GM13976 (cell line): Measurements from ENCODE around the gene VMP1.

Experiments used
- DNase-seq: peaks from one replicate; pipeline ENCODE4 v3.0.0; 2012; ENCODE audit warnings: low spot score
- in situ Hi-C: fragments of 300-500 bp; cut with MboI; formaldehyde crosslinking; loops from one replicate; pipeline ENCODE4 v1.12.0; 2022; ENCODE audit warnings: low sequenced_read_pairs, mixed read lengths, inconsistent platforms; ENCODE audit not compliant: unreplicated experiment
- TF ChIP-seq, protein P1 (sequence below): IDR thresholded peaks from 2 replicates; pipeline ENCODE4 v1.5.1; 2012; ENCODE audit warnings: borderline replicate concordance, mild to moderate bottlenecking; ENCODE audit not compliant: insufficient read depth; ENCODE audit errors: extremely low read depth, missing control alignments, control extremely low read depth

Gene VMP1

DNA sequence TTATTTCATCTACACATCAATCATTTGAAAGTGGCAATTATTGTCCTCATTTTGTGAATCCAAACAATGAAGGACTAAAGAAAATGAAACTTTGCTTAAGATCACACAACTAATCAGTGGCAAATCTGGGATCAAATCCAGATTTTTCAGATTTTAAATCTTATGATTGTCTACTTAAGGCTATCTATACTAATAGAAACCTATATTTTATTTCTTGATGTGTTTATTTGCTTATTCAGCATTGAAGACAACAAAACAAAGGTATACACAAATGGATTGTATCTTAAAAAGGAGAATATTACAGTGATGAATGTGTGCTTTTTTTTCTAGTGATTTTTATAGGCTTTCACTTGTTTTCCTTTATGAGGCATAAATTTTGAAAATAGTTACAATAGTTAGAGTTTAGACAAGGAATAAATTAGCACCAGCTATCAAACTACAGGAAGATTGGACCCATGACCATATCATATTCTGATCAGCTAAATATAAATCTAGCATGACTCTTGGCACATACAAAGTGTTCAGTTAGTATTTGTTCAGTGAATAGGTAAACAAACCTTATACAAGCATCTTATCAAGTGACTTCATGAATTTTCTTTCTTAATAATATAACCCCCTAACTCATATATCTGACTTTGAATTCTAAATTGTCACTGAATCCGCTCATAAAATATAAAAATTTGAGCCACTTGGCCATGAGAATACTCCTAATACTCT lies 20.5 kb downstream of the VMP1 start:
- no peak for DNase-seq
- TF ChIP-seq, protein P1, sequence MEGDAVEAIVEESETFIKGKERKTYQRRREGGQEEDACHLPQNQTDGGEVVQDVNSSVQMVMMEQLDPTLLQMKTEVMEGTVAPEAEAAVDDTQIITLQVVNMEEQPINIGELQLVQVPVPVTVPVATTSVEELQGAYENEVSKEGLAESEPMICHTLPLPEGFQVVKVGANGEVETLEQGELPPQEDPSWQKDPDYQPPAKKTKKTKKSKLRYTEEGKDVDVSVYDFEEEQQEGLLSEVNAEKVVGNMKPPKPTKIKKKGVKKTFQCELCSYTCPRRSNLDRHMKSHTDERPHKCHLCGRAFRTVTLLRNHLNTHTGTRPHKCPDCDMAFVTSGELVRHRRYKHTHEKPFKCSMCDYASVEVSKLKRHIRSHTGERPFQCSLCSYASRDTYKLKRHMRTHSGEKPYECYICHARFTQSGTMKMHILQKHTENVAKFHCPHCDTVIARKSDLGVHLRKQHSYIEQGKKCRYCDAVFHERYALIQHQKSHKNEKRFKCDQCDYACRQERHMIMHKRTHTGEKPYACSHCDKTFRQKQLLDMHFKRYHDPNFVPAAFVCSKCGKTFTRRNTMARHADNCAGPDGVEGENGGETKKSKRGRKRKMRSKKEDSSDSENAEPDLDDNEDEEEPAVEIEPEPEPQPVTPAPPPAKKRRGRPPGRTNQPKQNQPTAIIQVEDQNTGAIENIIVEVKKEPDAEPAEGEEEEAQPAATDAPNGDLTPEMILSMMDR, result no peak
- in situ Hi-C loops, result no loop called here

DNA sequence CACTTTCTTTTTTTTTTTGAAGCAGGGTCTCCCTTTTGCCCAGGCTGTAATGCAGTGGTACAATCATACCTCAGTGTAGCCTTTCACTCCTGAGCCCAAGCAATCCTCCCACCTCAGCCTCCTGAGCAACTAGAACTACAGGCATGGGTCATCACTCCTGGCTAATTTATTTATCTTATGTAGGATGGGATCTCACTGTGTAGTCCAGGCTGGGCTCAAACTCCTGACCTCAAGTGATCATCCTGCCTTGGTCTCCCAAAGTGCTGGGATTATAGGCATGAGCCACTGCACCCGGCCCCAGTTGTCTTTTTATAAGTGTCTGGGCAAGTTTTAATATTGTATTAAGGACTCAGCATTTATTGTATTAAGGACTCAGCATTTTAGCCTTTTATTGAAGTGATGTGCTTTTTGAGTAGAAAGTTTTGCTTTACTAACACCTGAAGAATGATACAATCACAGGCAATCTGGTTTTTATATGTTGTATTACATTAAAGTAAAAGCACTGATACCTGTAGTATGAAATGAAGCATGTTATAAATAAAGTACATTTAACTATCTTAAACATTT lies 22.9 kb downstream of the VMP1 start:
- in situ Hi-C loops, result no loop called here
- TF ChIP-seq, protein P1, result no peak
- DNase-seq, result no peak

DNA sequence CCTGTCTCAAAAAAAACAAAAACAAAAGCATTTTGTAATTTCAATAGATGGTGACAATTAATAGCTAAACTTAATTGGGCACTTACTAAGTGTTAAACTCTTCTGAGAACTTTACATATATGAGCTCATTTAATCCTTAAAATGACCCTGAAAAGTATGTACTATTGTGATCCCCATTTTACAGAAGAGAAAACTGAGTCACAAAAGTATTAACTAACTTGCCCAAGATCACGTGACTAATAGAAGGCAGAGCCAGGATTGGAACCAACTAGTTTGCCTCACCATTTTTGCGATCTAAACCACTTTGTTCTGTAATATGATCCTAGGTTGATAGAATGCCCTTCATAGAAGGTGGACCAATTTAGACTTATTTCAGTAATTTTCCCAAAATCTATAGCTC lies 26.2 kb downstream of the VMP1 start:
- no peak for DNase-seq
- in situ Hi-C loops, result no loop called here
- TF ChIP-seq, protein P1, result no peak

DNA sequence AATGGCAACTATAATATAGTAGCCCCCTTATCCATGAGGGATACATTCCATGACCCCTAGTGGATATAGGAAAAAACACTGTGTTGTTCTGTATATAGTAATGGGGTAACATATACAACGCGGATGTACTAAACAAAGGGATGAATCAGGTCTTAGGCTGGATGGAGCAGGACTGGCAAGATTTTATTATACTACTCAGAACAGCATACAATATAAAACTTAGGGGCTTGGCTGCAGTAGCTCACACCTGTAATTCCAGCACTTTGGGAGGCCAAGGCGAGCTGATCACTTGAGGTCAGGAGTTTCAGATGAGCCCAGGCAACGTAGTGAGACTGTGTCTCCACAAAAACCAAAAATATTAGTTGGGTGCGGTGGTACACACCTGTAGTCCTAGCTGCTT lies 26.8 kb downstream of the VMP1 start:
- no peak for DNase-seq
- TF ChIP-seq, protein P1, result no peak
- in situ Hi-C loops, result no loop called here

DNA sequence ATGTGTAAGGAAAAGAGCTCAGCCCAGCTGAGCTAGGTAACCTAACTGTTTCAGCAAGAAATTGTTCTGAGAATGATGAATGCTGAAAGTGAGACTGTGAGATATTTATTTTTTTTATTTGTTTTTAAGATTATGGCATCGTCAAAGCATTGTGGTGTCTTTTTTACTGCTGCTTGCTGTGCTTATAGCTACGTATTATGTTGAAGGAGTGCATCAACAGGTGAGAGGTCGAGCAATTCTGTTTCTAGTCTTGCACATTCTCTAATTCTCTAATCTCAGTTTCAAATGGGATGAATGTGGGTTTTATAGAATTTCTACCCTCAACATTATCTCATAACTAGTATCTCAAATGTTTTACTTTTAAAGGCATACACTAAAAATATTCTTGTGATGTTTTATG lies 29.9 kb downstream of the VMP1 start:
- no peak for DNase-seq
- TF ChIP-seq, protein P1, result no peak
- in situ Hi-C loops, result no loop called here

DNA sequence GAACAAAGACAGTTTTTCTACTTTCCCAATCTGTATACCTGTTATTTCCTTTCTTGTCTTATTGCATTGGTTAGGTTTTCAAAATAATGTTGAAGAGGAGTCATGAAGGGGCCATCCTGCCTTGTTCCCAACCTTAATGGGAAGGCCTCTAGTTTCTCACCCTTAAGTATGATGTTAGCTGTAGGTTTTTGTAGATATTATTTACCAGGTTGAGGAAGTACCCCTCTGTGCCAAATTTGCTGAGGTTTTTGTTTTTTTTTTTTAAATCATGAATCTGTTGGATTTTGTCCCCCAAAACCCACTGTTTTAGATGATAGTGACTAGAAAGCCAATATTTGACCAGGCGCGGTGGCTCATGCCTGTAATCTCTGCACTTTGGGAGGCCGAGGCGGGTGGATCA lies 36.4 kb downstream of the VMP1 start:
- TF ChIP-seq, protein P1, result no peak
- in situ Hi-C loops, result no loop called here
- no peak for DNase-seq
